OCI-LY1 (cell line): Measurements from ENCODE around the gene TMEM178B.

ENCODE experiments used
- H2AFZ ChIP-seq: fragments of 200-600 bp; sonication (generic), shearing (Covaris generic); 2 replicates; pipeline ENCODE4 v1.6.0; 2014; ENCODE audit warnings: antibody characterized with exemption, mild to moderate bottlenecking, low read length
- H3F3A ChIP-seq: fragments of 200-600 bp; sonication (generic), shearing (Covaris generic); 2 replicates; pipeline ENCODE4 v1.6.0; 2014; ENCODE audit warnings: mild to moderate bottlenecking, antibody characterized with exemption, low read length, moderate library complexity; ENCODE audit not compliant: insufficient read depth
- H3K27ac ChIP-seq: fragments of 200-600 bp; sonication (generic); 2 replicates; pipeline ENCODE4 v1.5.1; 2014; ENCODE audit warnings: low read length, mixed run types, mild to moderate bottlenecking, low read depth; ENCODE audit not compliant: poor library complexity, severe bottlenecking
- H3K27me3 ChIP-seq: fragments of 200-600 bp; sonication (generic); 2 replicates; pipeline ENCODE4 v1.6.0; 2014; ENCODE audit warnings: antibody characterized with exemption, mild to moderate bottlenecking, low read length, moderate library complexity; ENCODE audit not compliant: insufficient read depth
- H3K36me3 ChIP-seq: fragments of 200-600 bp; sonication (generic); 2 replicates; pipeline ENCODE4 v1.6.1; 2014; ENCODE audit warnings: mild to moderate bottlenecking, antibody characterized with exemption, low read length, moderate library complexity, mixed read lengths; ENCODE audit not compliant: insufficient read depth
- H3K4me1 ChIP-seq: fragments of 200-600 bp; sonication (generic); 2 replicates; pipeline ENCODE4 v1.5.1; 2014; ENCODE audit warnings: mild to moderate bottlenecking, low read length, moderate library complexity; ENCODE audit not compliant: insufficient read depth, severe bottlenecking
- H3K4me2 ChIP-seq: fragments of 200-600 bp; sonication (generic), shearing (Covaris generic); 2 replicates; pipeline ENCODE4 v1.6.1; 2014; ENCODE audit warnings: low read length
- H3K4me3 ChIP-seq: fragments of 200-600 bp; sonication (generic); 2 replicates; pipeline ENCODE4 v1.5.1; 2014; ENCODE audit warnings: low read length, low read depth, mild to moderate bottlenecking, mixed read lengths; ENCODE audit not compliant: poor library complexity, severe bottlenecking
- H3K79me2 ChIP-seq: fragments of 200-600 bp; shearing (Covaris generic); 2 replicates; pipeline ENCODE4 v1.6.1; 2016; ENCODE audit warnings: mixed run types, low read length, mixed read lengths; ENCODE audit not compliant: insufficient read depth
- H3K9ac ChIP-seq: fragments of 200-600 bp; sonication (generic), shearing (Covaris generic); 2 replicates; pipeline ENCODE4 v1.6.1; 2014; ENCODE audit warnings: mild to moderate bottlenecking, low read length, mixed read lengths
- H3K9me2 ChIP-seq: fragments of 200-600 bp; sonication (generic), shearing (Covaris generic); 2 replicates; pipeline ENCODE4 v1.6.1; 2014; ENCODE audit warnings: low read depth, mild to moderate bottlenecking, low read length, mixed read lengths
- H3K9me3 ChIP-seq: fragments of 200-600 bp; shearing (Covaris generic); 2 replicates; pipeline ENCODE4 v1.6.1; 2014; ENCODE audit warnings: low read length, mixed read lengths
- H4K20me1 ChIP-seq: fragments of 200-600 bp; sonication (generic), shearing (Covaris generic); 2 replicates; pipeline ENCODE4 v1.6.0; 2016; ENCODE audit warnings: mild to moderate bottlenecking, low read length; ENCODE audit not compliant: insufficient read depth
- EZH2 ChIP-seq: fragments of 200-600 bp; sonication (generic), shearing (Covaris generic); IDR thresholded peaks from 2 replicates; pipeline ENCODE4 v1.8.0; 2017; ENCODE audit warnings: borderline replicate concordance, mixed run types, mild to moderate bottlenecking, antibody characterized with exemption, low read length, moderate library complexity, mixed read lengths
- TF ChIP-seq, protein P1 (sequence below): fragments of 200-600 bp; sonication (generic), shearing (Covaris generic); IDR thresholded peaks from 2 replicates; pipeline ENCODE4 v1.5.1; 2017; ENCODE audit warnings: mild to moderate bottlenecking, antibody characterized with exemption, low read length, moderate library complexity, mixed read lengths

The TMEM178B gene

DNA sequence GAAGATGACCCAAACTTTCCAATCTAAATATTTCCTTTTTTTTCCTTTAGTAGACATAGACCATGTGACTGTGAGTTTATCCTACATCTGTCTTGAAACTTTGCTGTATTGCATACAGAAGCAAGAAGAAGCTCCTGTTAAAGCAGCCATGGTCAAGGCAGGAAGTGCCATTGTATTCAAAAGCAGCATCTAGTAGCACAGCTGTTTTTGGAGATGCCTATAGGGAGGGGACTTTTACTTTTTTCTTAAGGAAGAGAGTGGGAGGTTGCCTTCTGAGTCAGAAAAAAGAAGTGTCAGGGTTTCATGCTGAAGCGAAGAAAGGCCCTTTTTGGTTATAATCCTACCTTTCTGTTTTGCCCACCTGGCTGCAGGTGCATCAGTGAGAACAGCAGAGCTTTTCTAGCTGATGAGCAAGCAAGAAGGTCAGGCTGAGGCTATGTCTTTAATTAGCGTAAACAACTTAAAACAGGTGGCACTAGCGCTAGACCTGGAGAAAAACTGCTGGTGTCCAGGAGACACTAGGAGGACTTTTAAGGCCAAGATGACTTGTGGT is 243.2 kb downstream of the TMEM178B start:
- H2AFZ ChIP-seq: no peak overlapping the region
- no peaks in the 10 kb centered on the region for H3K36me3 ChIP-seq
- no peaks in the 10 kb centered on the region for H3K27me3 ChIP-seq
- H3K4me3 ChIP-seq: no peak overlapping the region
- H4K20me1 ChIP-seq: no peaks in the 10 kb centered on the region
- H3K9me2 ChIP-seq: no peaks in the 10 kb centered on the region
- no peaks in the 10 kb centered on the region for H3K4me1 ChIP-seq
- no peaks in the 10 kb centered on the region for H3K9me3 ChIP-seq
- H3K9ac ChIP-seq: no peak overlapping the region
- H3K79me2 ChIP-seq: no peaks in the 10 kb centered on the region
- no peak overlapping the region for H3K4me2 ChIP-seq
- no peak for TF ChIP-seq EZH2
- TF ChIP-seq, protein P1, sequence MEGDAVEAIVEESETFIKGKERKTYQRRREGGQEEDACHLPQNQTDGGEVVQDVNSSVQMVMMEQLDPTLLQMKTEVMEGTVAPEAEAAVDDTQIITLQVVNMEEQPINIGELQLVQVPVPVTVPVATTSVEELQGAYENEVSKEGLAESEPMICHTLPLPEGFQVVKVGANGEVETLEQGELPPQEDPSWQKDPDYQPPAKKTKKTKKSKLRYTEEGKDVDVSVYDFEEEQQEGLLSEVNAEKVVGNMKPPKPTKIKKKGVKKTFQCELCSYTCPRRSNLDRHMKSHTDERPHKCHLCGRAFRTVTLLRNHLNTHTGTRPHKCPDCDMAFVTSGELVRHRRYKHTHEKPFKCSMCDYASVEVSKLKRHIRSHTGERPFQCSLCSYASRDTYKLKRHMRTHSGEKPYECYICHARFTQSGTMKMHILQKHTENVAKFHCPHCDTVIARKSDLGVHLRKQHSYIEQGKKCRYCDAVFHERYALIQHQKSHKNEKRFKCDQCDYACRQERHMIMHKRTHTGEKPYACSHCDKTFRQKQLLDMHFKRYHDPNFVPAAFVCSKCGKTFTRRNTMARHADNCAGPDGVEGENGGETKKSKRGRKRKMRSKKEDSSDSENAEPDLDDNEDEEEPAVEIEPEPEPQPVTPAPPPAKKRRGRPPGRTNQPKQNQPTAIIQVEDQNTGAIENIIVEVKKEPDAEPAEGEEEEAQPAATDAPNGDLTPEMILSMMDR: no peak
- H3K27ac ChIP-seq: no peak overlapping the region
- H3F3A ChIP-seq: no peaks in the 10 kb centered on the region

DNA sequence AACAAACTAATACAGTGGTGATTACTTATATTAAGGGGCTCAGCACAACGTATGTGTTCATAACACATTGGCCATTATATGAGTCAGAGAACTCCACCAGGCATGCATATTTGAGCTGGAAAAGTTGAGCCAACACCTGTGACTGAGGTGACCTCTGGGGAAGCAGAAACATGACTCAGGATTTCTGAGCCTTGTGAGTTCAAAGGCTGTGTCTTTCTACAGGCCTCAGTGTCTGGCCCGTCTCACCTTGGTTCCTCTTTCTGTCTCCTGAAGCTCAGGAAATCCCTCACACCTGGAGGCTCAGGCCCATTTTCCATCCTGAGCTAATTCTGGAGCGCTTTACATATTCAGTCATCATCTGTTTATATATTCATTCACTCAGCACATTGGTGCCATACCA is 246.4 kb downstream of the TMEM178B start:
- Histone ChIP-seq H3K36me3 (no peaks in the 10 kb centered on the region), H3K27me3 (no peaks in the 10 kb centered on the region), H3K9ac (no peak overlapping the region), H3K4me3 (no peak overlapping the region), H3K9me2 (no peaks in the 10 kb centered on the region), H4K20me1 (no peaks in the 10 kb centered on the region), H3K27ac (no peak overlapping the region), H3K4me2 (no peak overlapping the region), H3K79me2 (no peaks in the 10 kb centered on the region), H2AFZ (no peak overlapping the region), H3F3A (no peaks in the 10 kb centered on the region), H3K9me3 (no peaks in the 10 kb centered on the region), H3K4me1 (no peaks in the 10 kb centered on the region)
- no peak for TF ChIP-seq EZH2
- TF ChIP-seq, protein P1: no peak

DNA sequence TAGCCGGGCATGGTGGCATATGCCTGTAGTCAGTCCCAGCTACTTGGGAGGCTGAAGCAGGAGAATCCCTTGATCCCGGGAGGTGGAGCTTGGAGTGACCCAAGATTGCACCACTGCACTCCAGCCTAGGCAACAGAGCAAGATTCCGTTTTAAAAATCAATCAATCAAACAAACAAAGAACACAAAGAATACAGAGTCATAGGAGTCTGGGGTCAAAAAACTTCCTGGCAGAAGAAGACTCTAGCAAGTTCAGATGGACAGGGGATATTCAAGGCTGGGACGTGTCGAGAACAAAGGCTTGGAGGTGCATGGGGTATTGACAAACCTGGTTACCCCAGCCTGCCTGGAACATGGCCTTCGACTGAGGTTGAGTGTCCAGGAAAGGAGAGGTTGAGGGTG is 248.5 kb downstream of the TMEM178B start:
- Histone ChIP-seq H3K4me2 (no peak overlapping the region), H3K4me3 (no peak overlapping the region), H3K27ac (no peak overlapping the region), H3K9me2 (no peaks in the 10 kb centered on the region), H3K79me2 (no peaks in the 10 kb centered on the region), H3K4me1 (no peaks in the 10 kb centered on the region), H3K9ac (no peak overlapping the region), H3K27me3 (no peaks in the 10 kb centered on the region), H2AFZ (no peak overlapping the region), H4K20me1 (no peaks in the 10 kb centered on the region), H3K9me3 (no peaks in the 10 kb centered on the region), H3K36me3 (no peaks in the 10 kb centered on the region), H3F3A (no peaks in the 10 kb centered on the region)
- TF ChIP-seq EZH2: no peak
- TF ChIP-seq, protein P1: no peak
